ENCODE results near the gene CCDC148.
A peak's percentile ranks its signal among the peaks of the same experiment; 100 is the strongest.

CCDC148 gene

GRCh38 chr2:158194229-158194628 is 262.3 kb downstream of the CCDC148 start:
- TF ChIP-seq, protein P1, sequence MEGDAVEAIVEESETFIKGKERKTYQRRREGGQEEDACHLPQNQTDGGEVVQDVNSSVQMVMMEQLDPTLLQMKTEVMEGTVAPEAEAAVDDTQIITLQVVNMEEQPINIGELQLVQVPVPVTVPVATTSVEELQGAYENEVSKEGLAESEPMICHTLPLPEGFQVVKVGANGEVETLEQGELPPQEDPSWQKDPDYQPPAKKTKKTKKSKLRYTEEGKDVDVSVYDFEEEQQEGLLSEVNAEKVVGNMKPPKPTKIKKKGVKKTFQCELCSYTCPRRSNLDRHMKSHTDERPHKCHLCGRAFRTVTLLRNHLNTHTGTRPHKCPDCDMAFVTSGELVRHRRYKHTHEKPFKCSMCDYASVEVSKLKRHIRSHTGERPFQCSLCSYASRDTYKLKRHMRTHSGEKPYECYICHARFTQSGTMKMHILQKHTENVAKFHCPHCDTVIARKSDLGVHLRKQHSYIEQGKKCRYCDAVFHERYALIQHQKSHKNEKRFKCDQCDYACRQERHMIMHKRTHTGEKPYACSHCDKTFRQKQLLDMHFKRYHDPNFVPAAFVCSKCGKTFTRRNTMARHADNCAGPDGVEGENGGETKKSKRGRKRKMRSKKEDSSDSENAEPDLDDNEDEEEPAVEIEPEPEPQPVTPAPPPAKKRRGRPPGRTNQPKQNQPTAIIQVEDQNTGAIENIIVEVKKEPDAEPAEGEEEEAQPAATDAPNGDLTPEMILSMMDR (IDR thresholded peaks at IDR 0.05; ENCODE audit: low read length, missing control alignments), result no peak
- DNase-seq (ENCODE audit: low read depth), result no peak
- no peak overlapping the region for H3K4me3 ChIP-seq (replicated peaks; ENCODE audit: low read depth, low read length)

- no peak for DNase-seq (ENCODE audit: low read depth)
- no peak overlapping the region for H3K4me3 ChIP-seq (replicated peaks; ENCODE audit: low read depth, low read length)
- TF ChIP-seq, protein P1 (IDR thresholded peaks at IDR 0.05; ENCODE audit: low read length, missing control alignments), result no peak
Observed at GRCh38 chr2:158192515-158193443, 263.8 kb downstream of the CCDC148 start.

GRCh38 chr2:158191076-158191895 is 265.3 kb downstream of the CCDC148 start:
- no peak overlapping the region for H3K4me3 ChIP-seq (replicated peaks; ENCODE audit: low read depth, low read length)
- no peak for DNase-seq (ENCODE audit: low read depth)
- TF ChIP-seq, protein P1 (IDR thresholded peaks at IDR 0.05; ENCODE audit: low read length, missing control alignments), result no peak

GRCh38 chr2:158189526-158189925 is 267.0 kb downstream of the CCDC148 start:
- TF ChIP-seq, protein P1 (IDR thresholded peaks at IDR 0.05; ENCODE audit: low read length, missing control alignments), result no peak
- no peak overlapping the region for H3K4me3 ChIP-seq (replicated peaks; ENCODE audit: low read depth, low read length)
- DNase-seq (ENCODE audit: low read depth), result no peak

DNA sequence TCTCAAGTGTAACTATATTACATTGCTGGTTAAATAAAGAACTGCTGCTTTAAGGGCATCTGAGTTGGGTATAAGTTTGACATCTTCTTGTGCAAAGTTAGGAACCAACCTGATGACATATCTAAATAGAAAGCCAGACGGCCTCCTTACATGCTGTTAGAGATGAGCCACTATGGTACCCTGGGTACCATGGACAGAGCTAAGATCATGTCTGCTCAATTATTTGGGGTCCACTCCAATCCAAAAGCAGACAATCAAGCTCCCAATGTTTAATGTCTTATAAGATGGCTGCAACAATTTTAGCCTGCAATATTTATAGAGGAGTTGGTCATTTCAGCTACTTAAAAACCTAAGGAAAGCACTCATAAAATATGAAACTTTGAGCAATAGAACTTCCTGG is 268.6 kb downstream of the CCDC148 start:
- DNase-seq (ENCODE audit: low read depth), result peak; percentile 7
- no peak overlapping the region for H3K4me3 ChIP-seq (replicated peaks; ENCODE audit: low read depth, low read length)
- TF ChIP-seq, protein P1 (IDR thresholded peaks at IDR 0.05; ENCODE audit: low read length, missing control alignments), result no peak

GRCh38 chr2:158184556-158185343 is 271.8 kb downstream of the CCDC148 start:
- TF ChIP-seq, protein P1 (IDR thresholded peaks at IDR 0.05; ENCODE audit: low read length, missing control alignments), result no peak
- no peak for DNase-seq (ENCODE audit: low read depth)
- H3K4me3 ChIP-seq (replicated peaks; ENCODE audit: low read depth, low read length), result no peak overlapping the region

Measured in fibroblast of pulmonary artery (primary cell).